GM12873 (cell line): ENCODE measurements around the gene TEPSIN.

Source experiments
- TF ChIP-seq, protein P1 (sequence below): IDR thresholded peaks from 2 replicates; pipeline ENCODE4 v1.5.1; 2012; ENCODE audit warnings: low read depth, mild to moderate bottlenecking, moderate library complexity, low read length, control low read depth; ENCODE audit not compliant: insufficient read depth; ENCODE audit errors: missing control alignments

TEPSIN gene

DNA sequence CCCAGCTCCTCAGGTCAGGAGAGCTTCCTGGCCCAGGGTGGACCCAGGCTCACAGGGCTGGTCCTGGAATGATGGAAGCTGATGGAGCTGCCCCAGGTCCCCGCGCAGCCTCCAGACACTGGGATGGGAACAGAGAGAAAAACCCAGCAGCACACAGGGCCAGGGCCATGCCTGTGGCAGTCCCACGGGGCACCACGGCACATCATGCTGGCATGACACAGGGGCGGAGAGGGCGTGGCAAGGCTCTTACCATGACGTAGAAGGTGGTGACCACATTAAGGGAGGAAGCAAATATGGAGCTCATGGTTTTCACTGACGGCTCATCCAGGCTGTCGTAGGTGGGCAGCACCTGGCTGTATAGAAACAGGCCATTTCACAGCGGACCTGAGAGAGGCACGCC lies 37.9 kb upstream of the TEPSIN start:
- TF ChIP-seq, protein P1, sequence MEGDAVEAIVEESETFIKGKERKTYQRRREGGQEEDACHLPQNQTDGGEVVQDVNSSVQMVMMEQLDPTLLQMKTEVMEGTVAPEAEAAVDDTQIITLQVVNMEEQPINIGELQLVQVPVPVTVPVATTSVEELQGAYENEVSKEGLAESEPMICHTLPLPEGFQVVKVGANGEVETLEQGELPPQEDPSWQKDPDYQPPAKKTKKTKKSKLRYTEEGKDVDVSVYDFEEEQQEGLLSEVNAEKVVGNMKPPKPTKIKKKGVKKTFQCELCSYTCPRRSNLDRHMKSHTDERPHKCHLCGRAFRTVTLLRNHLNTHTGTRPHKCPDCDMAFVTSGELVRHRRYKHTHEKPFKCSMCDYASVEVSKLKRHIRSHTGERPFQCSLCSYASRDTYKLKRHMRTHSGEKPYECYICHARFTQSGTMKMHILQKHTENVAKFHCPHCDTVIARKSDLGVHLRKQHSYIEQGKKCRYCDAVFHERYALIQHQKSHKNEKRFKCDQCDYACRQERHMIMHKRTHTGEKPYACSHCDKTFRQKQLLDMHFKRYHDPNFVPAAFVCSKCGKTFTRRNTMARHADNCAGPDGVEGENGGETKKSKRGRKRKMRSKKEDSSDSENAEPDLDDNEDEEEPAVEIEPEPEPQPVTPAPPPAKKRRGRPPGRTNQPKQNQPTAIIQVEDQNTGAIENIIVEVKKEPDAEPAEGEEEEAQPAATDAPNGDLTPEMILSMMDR, result no peak

DNA sequence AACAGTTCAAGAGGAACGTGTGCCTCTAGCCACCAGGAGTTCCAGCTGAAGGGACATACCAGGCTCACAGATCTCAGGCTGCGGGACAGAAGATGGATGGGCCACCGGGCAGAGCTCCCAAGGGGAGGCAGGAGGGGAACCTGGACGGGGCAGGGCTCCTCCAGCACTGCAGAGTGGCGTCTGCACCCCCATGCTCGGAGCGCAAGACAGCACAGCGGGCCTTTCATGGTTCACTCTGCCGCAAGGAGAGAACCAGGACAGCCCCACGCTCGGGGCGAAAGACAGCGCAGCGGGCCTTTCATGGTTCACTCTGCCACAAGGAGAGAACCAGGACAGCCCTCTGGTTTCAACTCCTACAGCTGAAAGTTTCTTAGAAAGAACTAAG lies 35.6 kb upstream of the TEPSIN start:
- TF ChIP-seq, protein P1, result no peak

DNA sequence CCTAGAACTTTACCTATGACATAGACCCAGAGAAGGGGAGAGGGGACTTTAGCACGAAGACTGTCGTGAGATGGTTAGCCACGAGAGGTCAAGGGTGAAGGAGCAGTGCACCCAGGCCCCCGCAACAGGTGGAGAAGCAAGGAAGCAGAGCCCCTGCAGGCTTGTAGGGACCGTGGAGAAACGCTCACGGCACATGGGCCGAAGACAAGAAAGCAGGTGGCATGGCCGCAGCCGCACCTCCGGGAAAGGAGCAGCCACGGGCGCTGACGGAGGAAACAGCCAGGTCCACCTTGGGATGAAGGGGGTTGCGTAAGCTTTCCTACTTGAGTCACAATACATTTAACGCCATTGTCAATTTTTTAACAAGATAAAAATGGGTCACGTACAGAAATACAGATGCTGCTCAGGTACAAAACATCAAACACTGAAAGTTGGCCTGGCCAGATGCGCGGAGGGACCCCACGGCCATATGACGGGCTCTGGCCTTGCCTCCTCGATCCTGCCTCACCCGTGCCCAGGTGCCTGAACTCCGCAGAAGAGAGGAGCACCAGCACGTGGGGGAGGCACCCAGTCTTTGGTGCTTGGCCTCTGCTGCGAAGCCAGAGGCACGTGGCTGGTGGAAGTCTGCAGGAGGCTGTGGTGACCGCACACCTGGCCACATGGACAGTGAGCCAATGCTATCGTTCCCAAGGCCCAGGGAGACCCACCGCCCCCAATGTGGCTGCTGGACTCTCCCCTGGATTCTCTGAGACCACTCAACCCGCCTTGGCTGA lies 35.0 kb upstream of the TEPSIN start:
- TF ChIP-seq, protein P1, result no peak

DNA sequence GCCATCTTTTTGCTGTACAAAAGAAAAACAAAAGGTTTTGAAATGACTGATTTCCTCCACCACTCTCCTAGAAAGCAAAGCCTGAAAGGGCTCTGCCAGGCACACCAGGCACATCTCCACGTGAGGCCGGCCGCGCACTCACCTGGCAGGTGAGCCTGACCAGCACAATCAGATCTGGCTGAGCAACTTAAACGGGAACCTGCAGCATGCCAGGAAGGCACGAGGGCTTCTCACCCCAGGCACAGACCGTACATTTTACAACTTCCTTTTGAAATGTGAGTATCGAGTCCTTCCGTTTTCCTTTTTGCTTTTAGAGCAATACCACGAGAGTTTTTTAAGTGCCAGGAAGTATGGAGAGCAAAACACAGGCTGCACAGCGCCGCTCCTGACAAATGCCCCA lies 33.8 kb upstream of the TEPSIN start:
- TF ChIP-seq, protein P1, result no peak

DNA sequence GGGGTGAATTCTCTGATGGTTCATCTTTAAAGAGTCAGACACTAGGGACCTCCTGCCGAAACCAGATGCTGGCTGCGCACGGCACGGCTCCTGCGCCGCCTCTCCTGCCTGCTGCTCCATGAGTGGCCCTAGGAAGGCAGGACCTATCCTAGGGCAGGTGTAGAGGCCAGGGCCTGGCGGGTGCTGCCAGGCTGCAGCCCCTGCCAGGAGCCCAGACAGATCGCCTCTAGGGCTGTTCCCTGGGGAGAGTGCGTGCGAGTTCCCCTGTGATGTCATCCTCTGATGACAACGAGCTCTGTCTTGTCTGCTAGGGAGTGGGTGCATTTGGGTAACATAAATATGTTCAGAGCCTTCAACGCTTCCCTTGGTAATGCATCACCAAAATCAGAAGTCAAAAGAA lies 32.4 kb upstream of the TEPSIN start:
- TF ChIP-seq, protein P1, result no peak

DNA sequence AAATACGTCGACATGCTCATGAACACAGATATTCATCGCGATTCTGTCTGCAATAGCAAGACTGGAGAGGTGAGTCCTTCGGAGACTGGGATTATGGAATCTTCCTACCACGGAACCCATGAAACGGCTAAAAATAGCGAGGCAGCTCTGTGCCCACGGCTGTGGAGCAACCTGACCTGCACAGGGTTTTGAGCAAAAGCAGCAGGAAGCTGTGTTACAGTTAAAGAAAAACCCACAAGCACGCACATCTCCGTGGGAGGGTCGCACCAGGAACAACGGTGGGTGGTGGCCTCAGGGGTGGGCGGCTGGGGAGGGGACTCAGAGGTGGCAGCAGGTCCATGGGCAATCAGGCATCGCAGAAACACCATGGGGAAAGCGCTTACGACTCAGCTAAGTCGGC lies 31.4 kb upstream of the TEPSIN start:
- TF ChIP-seq, protein P1, result no peak

DNA sequence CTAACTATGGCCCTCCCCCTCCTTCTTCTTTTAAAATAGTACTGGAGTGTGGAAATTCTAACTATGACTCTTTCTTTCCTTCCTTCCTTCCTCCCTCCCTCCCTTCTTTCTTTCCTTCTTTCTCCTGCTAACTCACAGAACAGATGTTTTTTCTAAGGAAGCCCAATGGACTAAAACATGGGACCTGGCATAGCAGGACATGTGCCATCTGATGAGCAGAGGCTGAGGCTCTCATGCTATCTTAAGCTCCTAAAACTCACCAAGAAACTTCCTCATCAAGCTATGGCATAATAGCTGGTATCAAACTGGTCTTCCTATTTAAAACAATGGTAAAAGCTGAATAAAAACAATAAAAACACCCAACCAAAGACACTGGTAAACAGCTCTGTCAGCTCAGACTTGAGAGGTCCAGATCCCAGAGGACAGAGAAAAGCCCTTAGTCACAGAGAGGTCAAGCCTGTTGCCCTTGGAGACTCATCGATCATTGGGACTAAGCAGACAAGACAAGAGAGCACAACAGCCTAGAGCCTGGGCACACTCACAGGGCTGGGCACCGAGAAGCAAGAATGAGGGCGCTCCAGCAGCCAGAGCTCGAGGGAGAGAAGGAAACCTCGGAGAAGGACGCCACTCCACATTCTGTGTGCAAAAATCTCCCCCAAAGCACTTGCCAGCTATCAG lies 28.7 kb upstream of the TEPSIN start:
- TF ChIP-seq, protein P1, result no peak
